PC-3 (cell line): ENCODE data around the gene IFNAR1.

Source experiments
- EZH2phosphoT487 ChIP-seq: fragments of 300-600 bp; sonication (generic); IDR thresholded peaks from 2 replicates; pipeline ENCODE4 v1.6.1; 2018; ENCODE audit warnings: mild to moderate bottlenecking, antibody characterized with exemption, low read length, borderline replicate concordance
- TF ChIP-seq, protein P1 (sequence below): fragments of 300-600 bp; sonication (generic); conservative IDR thresholded peaks from 2 replicates; pipeline ENCODE4 v1.5.1; 2017; ENCODE audit warnings: antibody characterized with exemption, low read depth, mild to moderate bottlenecking, low read length

DNA sequence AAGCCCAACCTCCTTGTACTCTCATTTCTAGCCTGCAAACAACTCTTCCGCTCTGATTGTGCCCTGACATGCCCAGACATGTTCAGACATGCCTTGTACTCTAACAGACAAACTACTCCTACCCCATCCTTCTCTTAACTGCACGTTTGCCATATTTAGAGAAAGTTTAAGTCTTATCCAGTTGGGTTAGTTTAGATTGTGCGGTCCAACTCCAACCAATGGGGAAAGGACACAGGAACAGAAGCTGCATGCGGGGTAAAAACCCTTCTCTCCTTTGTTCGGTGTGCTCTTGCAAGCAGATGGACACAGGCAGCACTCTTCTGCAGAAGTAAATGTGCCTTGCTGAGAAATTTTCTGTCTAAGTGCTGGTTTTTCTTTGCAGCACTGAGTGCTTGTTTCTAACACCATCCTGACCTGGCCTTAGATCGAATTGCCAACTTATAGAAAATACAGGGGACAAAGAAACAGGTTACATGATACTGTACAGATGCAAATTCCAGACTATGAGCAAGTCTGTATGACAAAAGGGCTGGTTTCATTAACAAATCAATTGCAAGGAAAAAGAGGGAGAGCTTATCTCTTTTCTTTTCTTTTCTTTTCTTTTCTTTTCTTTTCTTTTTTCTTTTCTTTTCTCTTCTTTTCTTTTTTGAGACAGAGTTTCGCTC lies 42.7 kb downstream of the IFNAR1 start:
- TF ChIP-seq, protein P1, sequence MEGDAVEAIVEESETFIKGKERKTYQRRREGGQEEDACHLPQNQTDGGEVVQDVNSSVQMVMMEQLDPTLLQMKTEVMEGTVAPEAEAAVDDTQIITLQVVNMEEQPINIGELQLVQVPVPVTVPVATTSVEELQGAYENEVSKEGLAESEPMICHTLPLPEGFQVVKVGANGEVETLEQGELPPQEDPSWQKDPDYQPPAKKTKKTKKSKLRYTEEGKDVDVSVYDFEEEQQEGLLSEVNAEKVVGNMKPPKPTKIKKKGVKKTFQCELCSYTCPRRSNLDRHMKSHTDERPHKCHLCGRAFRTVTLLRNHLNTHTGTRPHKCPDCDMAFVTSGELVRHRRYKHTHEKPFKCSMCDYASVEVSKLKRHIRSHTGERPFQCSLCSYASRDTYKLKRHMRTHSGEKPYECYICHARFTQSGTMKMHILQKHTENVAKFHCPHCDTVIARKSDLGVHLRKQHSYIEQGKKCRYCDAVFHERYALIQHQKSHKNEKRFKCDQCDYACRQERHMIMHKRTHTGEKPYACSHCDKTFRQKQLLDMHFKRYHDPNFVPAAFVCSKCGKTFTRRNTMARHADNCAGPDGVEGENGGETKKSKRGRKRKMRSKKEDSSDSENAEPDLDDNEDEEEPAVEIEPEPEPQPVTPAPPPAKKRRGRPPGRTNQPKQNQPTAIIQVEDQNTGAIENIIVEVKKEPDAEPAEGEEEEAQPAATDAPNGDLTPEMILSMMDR = no peak
- TF ChIP-seq EZH2phosphoT487 = no peak
